CD4-positive, alpha-beta T cell treated with Interleukin-15 for 4 hours (primary cell): ENCODE data around the gene ANXA3.
"Not testable (repeated sequence)": the region's sequence is repeated elsewhere in the genome, so short reads cannot be mapped to it uniquely, and the experiment has no call there.

Experiments
- DNase-seq: peaks from one replicate; pipeline ENCODE4 v3.0.0-alpha.2; 2020; ENCODE audit warnings: low spot score

The ANXA3 gene

GRCh38 chr4:78551420-78552351 is at the start of gene ANXA3:
Gene ANXA3 (plus strand): TSS chr4:78551770. CDS start chr4:78554474, 2,704 bp downstream.
- no peak for DNase-seq

- not testable (repeated sequence) for DNase-seq
Measured at GRCh38 chr4:78506260-78506659, 45.3 kb upstream of the ANXA3 start.

- no peak for DNase-seq
Measured at GRCh38 chr4:78509043-78509442, 42.5 kb upstream of the ANXA3 start.

- DNase-seq: no peak
Measured at GRCh38 chr4:78510108-78510507, 41.5 kb upstream of the ANXA3 start.

GRCh38 chr4:78510681-78511080 is 40.9 kb upstream of the ANXA3 start:
- no peak for DNase-seq

GRCh38 chr4:78512357-78512920 is 39.1 kb upstream of the ANXA3 start:
- no peak for DNase-seq

- no peak for DNase-seq
Measured at GRCh38 chr4:78513411-78513975, 38.1 kb upstream of the ANXA3 start.

- no peak for DNase-seq
Measured at GRCh38 chr4:78517050-78517652, 34.4 kb upstream of the ANXA3 start.

- no peak for DNase-seq
Measured at GRCh38 chr4:78518561-78518960, 33.0 kb upstream of the ANXA3 start.

- no peak for DNase-seq
Measured at GRCh38 chr4:78519962-78520361, 31.6 kb upstream of the ANXA3 start.

GRCh38 chr4:78520808-78521226 is 30.8 kb upstream of the ANXA3 start:
- no peak for DNase-seq

GRCh38 chr4:78524009-78524408 is 27.6 kb upstream of the ANXA3 start:
- no peak for DNase-seq

GRCh38 chr4:78525559-78525958 is 26.0 kb upstream of the ANXA3 start:
- no peak for DNase-seq

- no peak for DNase-seq
Measured at GRCh38 chr4:78527103-78527502, 24.5 kb upstream of the ANXA3 start.

GRCh38 chr4:78527555-78527954 is 24.0 kb upstream of the ANXA3 start:
- no peak for DNase-seq

- DNase-seq: no peak
Measured at GRCh38 chr4:78528327-78528726, 23.2 kb upstream of the ANXA3 start.

- no peak for DNase-seq
Measured at GRCh38 chr4:78529569-78530209, 21.9 kb upstream of the ANXA3 start.

- DNase-seq: no peak
Measured at GRCh38 chr4:78532046-78532445, 19.5 kb upstream of the ANXA3 start.

GRCh38 chr4:78533854-78534253 is 17.7 kb upstream of the ANXA3 start:
- DNase-seq: no peak

- no peak for DNase-seq
Measured at GRCh38 chr4:78534286-78534955, 17.1 kb upstream of the ANXA3 start.

- no peak for DNase-seq
Measured at GRCh38 chr4:78542373-78542772, 9.2 kb upstream of the ANXA3 start.
